Bladder microvascular endothelial cell (primary cell): ENCODE data around the gene NUDT19. TPM values are rescaled to one million over a fixed set of nuclear protein-coding genes. Genes with fewer than 3 reads are reported as not detected.

Experiments
- total RNA-seq: library from RNA; depleted of rRNA; stranded (reverse); fragments of >200 nt; gene quantifications from 2 replicates; pipeline ENCODE4 v1.2.3, GENCODE V29; 2014

The NUDT19 gene
- 5.7 and 9.9 TPM in 2 replicates for total RNA-seq

DNA sequence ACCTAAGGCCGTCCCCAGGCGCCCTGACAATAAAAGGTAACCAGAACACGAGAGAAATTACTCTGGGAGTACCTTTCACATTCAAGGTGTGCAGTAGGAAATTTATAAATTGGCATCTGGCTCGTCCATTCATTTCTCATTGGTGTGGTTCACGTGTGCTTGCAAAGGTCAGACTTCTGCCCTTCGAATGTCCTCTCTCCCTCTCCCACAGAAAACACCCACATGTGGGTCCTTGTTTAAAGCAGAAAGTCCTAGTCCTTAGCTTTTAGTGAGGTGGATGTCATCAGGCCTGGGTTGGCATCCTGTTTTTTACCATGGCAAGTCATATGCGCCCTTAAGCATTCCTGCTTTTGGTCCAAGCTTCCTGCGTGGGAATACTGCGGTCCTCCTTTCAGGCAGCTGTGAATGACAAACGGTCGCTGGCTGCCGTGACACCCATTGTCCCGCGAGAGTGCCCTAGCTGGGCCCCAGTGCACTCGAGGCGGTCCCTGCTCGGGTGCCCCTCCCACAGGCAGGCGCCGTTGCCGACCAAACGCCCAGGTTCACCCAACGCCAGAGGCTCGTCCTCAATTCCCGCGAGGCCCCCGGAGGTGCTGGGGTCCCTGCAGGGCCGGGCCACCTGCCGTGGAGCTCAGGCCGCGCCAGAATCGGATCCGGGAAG is at the start of gene NUDT19:
TSS of gene NUDT19 (plus strand) at position 531 of the 661 bp plus-strand sequence. CDS start 140 bp downstream, outside the sequence.

DNA sequence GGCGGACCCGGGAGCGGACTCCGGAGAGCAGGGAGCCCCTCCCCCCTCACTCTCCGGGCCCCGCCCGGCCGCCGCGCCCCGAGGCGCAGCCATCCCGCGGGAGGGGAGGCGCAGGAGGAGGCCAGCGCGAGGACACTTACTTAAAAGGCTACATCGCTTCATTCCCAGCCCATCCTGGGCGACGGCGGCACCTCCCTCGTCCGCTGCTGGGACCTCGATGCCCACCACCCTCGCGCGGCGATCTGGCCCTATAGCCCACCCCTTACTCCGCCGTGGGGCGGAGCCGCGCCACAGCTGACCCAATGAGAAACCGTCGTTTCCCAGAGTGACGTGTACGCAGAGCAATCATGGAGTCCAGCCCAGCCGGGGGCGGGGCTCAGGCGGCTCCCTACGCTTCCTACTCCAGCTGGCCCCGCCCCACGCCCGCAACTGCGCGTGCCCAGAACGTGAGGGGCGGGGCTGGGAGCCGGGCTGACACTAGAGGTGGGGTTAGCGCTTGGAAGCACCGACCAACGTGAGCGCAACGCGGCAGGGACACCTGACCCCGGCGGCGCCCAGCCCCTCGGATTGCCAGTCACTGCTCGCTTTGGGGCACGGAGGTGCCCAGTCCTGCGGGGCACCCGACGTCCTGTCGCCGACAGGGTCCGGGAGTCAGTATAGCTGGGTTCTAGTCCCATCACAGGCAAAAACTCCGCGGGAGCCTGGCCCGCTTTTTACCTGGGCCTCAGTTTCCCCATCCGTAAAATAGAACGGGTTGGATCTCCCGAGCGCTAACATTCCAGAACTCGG is 16.5 kb upstream of the NUDT19 start, which contains the start of gene ANKRD27:
TSS of gene ANKRD27 (minus strand) at position 250 of the 789 bp plus-strand sequence. CDS start 16,165 bp downstream, outside the sequence.

DNA sequence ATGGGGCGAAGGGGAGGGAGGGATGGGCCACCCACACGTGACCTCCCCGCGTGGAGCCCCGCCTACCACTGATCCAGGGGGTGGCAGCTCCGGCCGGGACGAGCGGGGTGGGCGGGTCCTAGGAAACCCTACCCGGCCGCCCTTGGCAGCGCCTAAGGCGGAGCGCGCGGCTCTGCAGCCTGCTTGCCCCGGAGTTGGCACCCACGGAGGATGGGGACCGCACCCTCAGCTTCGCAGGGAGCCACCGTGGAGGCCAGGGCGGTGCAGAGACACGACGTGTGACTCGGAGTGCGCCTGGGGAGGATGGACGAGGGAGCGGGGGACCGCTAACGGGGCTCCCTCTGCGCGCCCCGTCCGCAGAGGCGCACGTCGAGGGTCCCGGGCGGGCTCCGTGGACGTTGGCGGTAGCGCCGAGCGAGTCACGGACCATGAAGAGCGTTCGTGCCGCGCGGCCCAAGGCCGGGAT is 15.9 kb upstream of the NUDT19 start, which contains the start of gene RGS9BP:
TSS of gene RGS9BP (plus strand) at position 129 of the 466 bp plus-strand sequence. CDS start 416 bp downstream, outside the sequence.

DNA sequence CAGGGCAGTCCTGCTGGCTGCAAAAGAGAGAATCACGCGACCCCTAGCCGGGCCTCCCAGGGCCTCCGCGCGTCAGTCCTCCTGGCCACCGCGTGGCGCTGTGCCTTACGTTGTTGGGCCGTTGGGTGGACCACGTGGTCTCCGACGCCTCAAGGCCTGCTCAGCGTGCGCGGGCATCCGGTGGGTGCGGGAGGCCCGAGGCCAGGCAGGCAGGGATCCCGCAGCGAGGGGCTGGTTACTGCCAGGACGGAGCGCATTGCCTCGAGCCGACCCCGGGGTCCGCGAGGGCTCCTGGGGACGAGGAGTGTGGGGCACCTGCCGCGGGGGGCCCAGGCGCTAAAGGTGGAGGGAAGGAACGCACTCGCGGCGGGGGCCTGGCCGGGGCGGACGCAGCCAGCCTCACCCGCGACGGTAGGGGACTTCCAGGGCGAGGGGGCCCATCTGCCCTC is 28.0 kb downstream of the NUDT19 start, which contains the start of gene TDRD12:
TSS of gene TDRD12 (plus strand) at position 157 of the 449 bp plus-strand sequence. CDS start 306 bp downstream, outside the sequence.

Other genes with a start within 250 kb of the NUDT19 start
- gene PDCD5, start 110.6 kb upstream of the NUDT19 start, total RNA-seq, result 69.9 and 82.1 TPM in 2 replicates
- 25.4 and 49.8 TPM in 2 replicates for gene ANKRD27, start 16.6 kb upstream of the NUDT19 start, total RNA-seq
- 0.32 and 0.63 TPM in 2 replicates for gene RGS9BP, start 16.0 kb upstream of the NUDT19 start, total RNA-seq
- gene TDRD12, start 27.9 kb downstream of the NUDT19 start, total RNA-seq, result 0.13 and 0.16 TPM in 2 replicates
- 0.16 TPM in 1 of 2 replicates, not detected in the other for gene SLC7A9, start 177.9 kb downstream of the NUDT19 start, total RNA-seq